Measurements from ENCODE around the gene ATMIN.

Gene ATMIN

GRCh38 chr16:81095953-81096714 lies 60.5 kb downstream of the ATMIN start, which contains the start of gene GCSH:
Gene GCSH (minus strand): TSS chr16:81096395. CDS start chr16:81096278, 117 bp downstream.
- H3K9ac ChIP-seq (ENCODE audit: low read depth, low read length), result peak within 1 kb of the TSS; percentile 87
- H3K27ac ChIP-seq (ENCODE audit: low read depth, low read length), result peak within 1 kb of the TSS; percentile 84
- no peaks in the 10 kb centered on the region for H3K4me1 ChIP-seq (ENCODE audit: control insufficient read depth, insufficient read depth, low read length)
- H3K9me3 ChIP-seq (ENCODE audit: control insufficient read depth, insufficient read depth, low read length), result no peaks in the 10 kb centered on the region
- no peaks in the 10 kb centered on the region for H3K27me3 ChIP-seq (ENCODE audit: control insufficient read depth, insufficient read depth, low read length)
- peaks cover 10% of the 10 kb centered on the region; the same call in 1 of the 2 replicates for H3K36me3 ChIP-seq (ENCODE audit: control insufficient read depth, insufficient read depth, low read length)
- H3K4me3 ChIP-seq (ENCODE audit: low read depth, low read length), result peak within 1 kb of the TSS; percentile 95

DNA sequence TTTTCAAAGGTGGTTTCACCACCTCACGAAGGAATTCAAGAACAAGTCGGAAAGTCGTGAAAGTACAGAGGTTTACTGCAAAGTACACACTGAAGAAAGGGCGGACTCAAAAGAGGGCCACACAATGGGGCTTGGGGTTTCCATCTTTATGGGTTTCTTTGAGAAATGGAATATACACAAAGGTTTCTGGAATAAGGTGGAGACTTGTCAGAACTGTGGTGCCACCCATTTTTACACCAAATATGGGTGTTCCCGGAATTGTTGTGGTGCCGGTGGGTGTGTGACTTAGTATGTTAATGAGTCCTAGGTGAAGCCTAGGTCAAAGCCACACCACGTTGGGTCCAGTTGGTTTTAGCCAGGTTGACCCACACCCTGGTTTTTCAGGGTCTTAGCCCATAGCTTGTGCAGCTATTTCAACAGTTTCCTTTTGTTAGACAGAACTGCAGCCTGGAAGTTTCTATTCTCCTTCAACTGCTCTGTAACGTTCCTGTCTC lies 61.1 kb downstream of the ATMIN start:
- Histone ChIP-seq H3K4me1 (ENCODE audit: control insufficient read depth, insufficient read depth, low read length) (no peaks in the 10 kb centered on the region), H3K27me3 (ENCODE audit: control insufficient read depth, insufficient read depth, low read length) (no peaks in the 10 kb centered on the region), H3K4me3 (ENCODE audit: low read depth, low read length) (peak overlapping the region; percentile 95), H3K9me3 (ENCODE audit: control insufficient read depth, insufficient read depth, low read length) (no peaks in the 10 kb centered on the region), H3K9ac (ENCODE audit: low read depth, low read length) (no peak overlapping the region), H3K36me3 (ENCODE audit: control insufficient read depth, insufficient read depth, low read length) (0 out of 2 replicates have a peak, but pooled peaks cover 4% of the 10 kb centered on the region), H3K27ac (ENCODE audit: low read depth, low read length) (no peak overlapping the region)

Data from HUES48 (cell line).